GM12878 (cell line): Measurements from ENCODE around the gene MEIS2. TPM values are rescaled to one million over a fixed set of nuclear protein-coding genes. Genes with fewer than 3 reads are reported as not detected.

ENCODE experiments used
- ATAC-seq: fragments of 200-7000 bp; cut with Tn5 transposase; 3 replicates; pipeline ENCODE4 v1.9.1; 2020; ENCODE audit warnings: mild to moderate bottlenecking, moderate library complexity
- BruUV-seq: library from RNA; stranded (reverse); fragments of 400-500 nt; replicated peaks from 2 replicates; lab custom pipeline; 2021; lab: Mats Ljungman, UMichigan
- CTCF ChIA-PET: fragments of 300-600 bp; sonication (Branson Sonifier 250); formaldehyde crosslinking; extraction: SDS; loops from one replicate; lab custom pipeline; 2021; ENCODE audit warnings: inconsistent platforms; lab: Yijun Ruan, JAX
- POLR2A ChIA-PET: fragments of 350-600 bp; formaldehyde crosslinking; extraction: SDS; loops from one replicate; lab custom pipeline; 2021; ENCODE audit warnings: inconsistent platforms; lab: Charles Lee
- RAD21 ChIA-PET: fragments of 300-600 bp; sonication (Branson Sonifier 250); formaldehyde crosslinking; loops from one replicate; lab custom pipeline; 2023; ENCODE audit warnings: antibody characterized with exemption; ENCODE audit not compliant: unreplicated experiment; lab: Charles Lee
- SMC1A ChIA-PET: fragments of 300-600 bp; sonication (Branson Sonifier 250); formaldehyde crosslinking; loops from one replicate; lab custom pipeline; 2023; ENCODE audit not compliant: unreplicated experiment, uncharacterized antibody; lab: Charles Lee
- DNase-seq: peaks from one replicate; pipeline ENCODE4 v3.0.0-alpha.2; 2011; ENCODE audit warnings: low read depth, low spot score
- FAIRE-seq: peaks from 3 replicates; lab custom pipeline; 2011; peaks lifted over from hg19 to GRCh38; lab: Jason Lieb, UNC
- H2AFZ ChIP-seq: 2 replicates; pipeline ENCODE4 v1.6.0; 2011; ENCODE audit warnings: low read depth, low read length, control low read depth; ENCODE audit not compliant: control insufficient read depth
- H3K27ac ChIP-seq: 2 replicates; pipeline ENCODE4 v1.5.1; 2011; ENCODE audit warnings: control low read depth; ENCODE audit not compliant: control insufficient read depth, insufficient read depth
- H3K27me3 ChIP-seq, 2 experiments: replicated peaks in 1 of 2; 2 replicates each; pipeline versions ENCODE4 v1.6.0 to v1.6.1; 2011; ENCODE audit warnings: low read length in 1 of 2; ENCODE audit not compliant: control insufficient read depth in 2 of 2, insufficient read depth in 2 of 2
- H3K36me3 ChIP-seq, 2 experiments: 2 replicates each; pipeline ENCODE4 v1.5.1; 2011; ENCODE audit warnings: low read length in 1 of 2; ENCODE audit not compliant: control insufficient read depth in 2 of 2, insufficient read depth in 2 of 2
- H3K4me1 ChIP-seq: 2 replicates; pipeline ENCODE4 v1.6.1; 2011; ENCODE audit warnings: mild to moderate bottlenecking, low read length, moderate library complexity, mixed read lengths; ENCODE audit not compliant: control insufficient read depth, insufficient read depth
- H3K4me2 ChIP-seq: 2 replicates; pipeline ENCODE4 v1.6.0; 2011; ENCODE audit warnings: control low read depth; ENCODE audit not compliant: control insufficient read depth, insufficient read depth
- H3K4me3 ChIP-seq: fragments of 200-600 bp; sonication (generic); 2 replicates; pipeline ENCODE4 v1.5.1; 2016
- H3K79me2 ChIP-seq: 2 replicates; pipeline ENCODE4 v1.6.0; 2011; ENCODE audit warnings: low read length; ENCODE audit not compliant: control insufficient read depth, insufficient read depth
- H3K9ac ChIP-seq: 2 replicates; pipeline ENCODE4 v1.8.0; 2011; ENCODE audit warnings: low read length, control low read depth, mixed read lengths; ENCODE audit not compliant: control insufficient read depth, insufficient read depth
- H3K9me3 ChIP-seq: replicated peaks from 3 replicates; pipeline ENCODE4 v1.5.1; 2011; ENCODE audit warnings: mild to moderate bottlenecking, low read length; ENCODE audit not compliant: control insufficient read depth, insufficient read depth
- H4K20me1 ChIP-seq: 2 replicates; pipeline ENCODE4 v1.6.0; 2011; ENCODE audit not compliant: control insufficient read depth, insufficient read depth
- EGR1 ChIP-seq, 2 experiments: IDR thresholded peaks; 1 replicate in 1 of 2; 2 replicates in 1 of 2; pipeline ENCODE4 v1.6.1; 2011 to 2012; ENCODE audit warnings: low read depth in 2 of 2, low read length in 2 of 2, borderline replicate concordance in 1 of 2, mild to moderate bottlenecking in 1 of 2, moderate library complexity in 1 of 2
- PML ChIP-seq: IDR thresholded peaks from 2 replicates; pipeline ENCODE4 v1.6.1; 2012; ENCODE audit warnings: low read length, inconsistent platforms
- RAD51 ChIP-seq: fragments of 450-650 bp; IDR thresholded peaks from 2 replicates; pipeline ENCODE4 v1.6.1; 2016; ENCODE audit warnings: moderate library complexity, mild to moderate bottlenecking, inconsistent platforms
- WGBS: methylation state at CpG from one replicate; pipeline ENCODE4 v1.1.6; 2016; ENCODE audit warnings: low lambda C conversion rate; ENCODE audit not compliant: insufficient replicate concordance, insufficient coverage; ENCODE audit errors: missing lambda C conversion rate; 5-methylcytosine and 5-hydroxymethylcytosine counted together
- in situ Hi-C: fragments of 300-500 bp; cut with MboI; formaldehyde crosslinking; loops from 9 replicates; pipeline ENCODE4 v1.14.3; 2018; ENCODE audit warnings: mixed read lengths
- intact Hi-C: fragments of 100-400 bp; cut with micrococcal nuclease; formaldehyde crosslinking; loops from one replicate; pipeline ENCODE4 v1.14.2; 2022; ENCODE audit not compliant: unreplicated experiment
- polyA plus RNA-seq, 11 experiments: library from polyadenylated mRNA; depleted of rRNA in 4 of 11; unstranded in 6 of 11; stranded (reverse) in 5 of 11; fragments of >200 nt; fragmentation: Nextera tagmentation in 4 of 11; fragmentation: Illumina TruSeq in 1 of 11; extraction: Ambion mirVana in 4 of 11; extraction: Trizol in 1 of 11; gene quantifications; 1 replicate in 1 of 11; 2 replicates in 10 of 11; pipeline versions ENCODE4 v1.2.1 to v1.2.3, GENCODE V29; 2011 to 2016; ENCODE audit warnings: inconsistent platforms in 2 of 11, missing spikeins in 2 of 11, low read depth in 1 of 11
- total RNA-seq, 4 experiments: library from RNA; depleted of rRNA in 3 of 4; stranded (reverse); fragments of >200 nt in 3 of 4; fragmentation: Illumina TruSeq in 1 of 4; extraction: Trizol in 1 of 4; gene quantifications; 2 replicates each; pipeline versions ENCODE4 v1.2.1 to v1.2.3, GENCODE V29; 2013 to 2021
- TF ChIP-seq, protein P1 (sequence below): fragments of 450-650 bp; IDR thresholded peaks from 2 replicates; pipeline ENCODE4 v1.6.1; 2017; ENCODE audit warnings: low read depth, mild to moderate bottlenecking, moderate library complexity
- TF ChIP-seq, protein P2 (sequence below): fragments of 450-650 bp; IDR thresholded peaks from 2 replicates; pipeline ENCODE4 v1.6.1; 2017; ENCODE audit warnings: antibody characterized with exemption, mild to moderate bottlenecking, moderate library complexity
- TF ChIP-seq, protein P3 (sequence below): fragments of 450-650 bp; IDR thresholded peaks from 2 replicates; pipeline ENCODE4 v1.6.1; 2014; ENCODE audit warnings: mild to moderate bottlenecking

The MEIS2 gene
- total and polyA plus RNA-seq, 10 of the 15 experiments (the other 5 are each of a cell fraction or from before 2014, with no cell fraction given): 9.2 to 54.0 (median 20.4) TPM

DNA sequence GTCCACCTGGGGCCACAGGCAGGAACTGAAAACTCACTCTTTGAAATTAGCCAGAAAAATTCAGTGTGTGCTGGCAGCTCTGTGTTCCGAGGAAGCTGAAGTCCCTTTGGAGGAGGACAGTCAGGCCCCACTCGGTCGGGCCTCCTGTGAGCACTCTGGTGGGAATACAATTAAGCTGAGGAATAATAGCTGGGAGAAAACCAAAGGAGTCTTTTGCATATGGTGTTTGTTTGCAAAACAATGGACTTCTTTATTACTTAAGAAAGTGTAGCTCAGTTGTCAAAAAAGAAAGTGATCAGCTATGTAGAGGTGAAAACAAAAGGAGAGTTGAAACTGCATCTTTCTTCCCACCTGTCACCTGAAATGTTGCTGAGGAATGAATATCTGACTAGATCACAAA, 202.5 kb downstream of the MEIS2 start:
- ChIA-PET SMC1A (interaction anchor here (0.7 to 1.5 kb wide), 10 partner anchors 9 to 236 kb away, joined by 3 to 6 read pairs (median 4); no protein-coding TSS in a partner anchor), RAD21 (interaction anchor here (1.3 kb wide), 1 partner anchor 14 kb away, joined by 3 read pairs; no protein-coding TSS in a partner anchor), POLR2A (interaction anchor here (0.6 kb wide), 1 partner anchor 202 kb away, joined by 3 read pairs; the partner anchor contains the start of gene MEIS2), CTCF (interaction anchor here (0.7 to 2.2 kb wide), 7 partner anchors 8 to 399 kb away, joined by 3 to 8 read pairs (median 3); no protein-coding TSS in a partner anchor)
- FAIRE-seq: no peak
- Histone ChIP-seq H3K27me3 (no peaks in the 10 kb centered on the region; a peak in 1 of 4 replicates), H3K4me3 (no peak overlapping the region), H2AFZ (no peak overlapping the region), H3K9me3 (no peaks in the 10 kb centered on the region), H3K4me2 (no peak overlapping the region), H3K79me2 (no peaks in the 10 kb centered on the region), H3K4me1 (no peaks in the 10 kb centered on the region), H4K20me1 (no peaks in the 10 kb centered on the region), H3K36me3 (no peaks in the 10 kb centered on the region), H3K9ac (no peak overlapping the region), H3K27ac (no peak overlapping the region)
- intact Hi-C loops (no loop called here), in situ Hi-C loops (loop anchor here (25.0 kb wide), 1 partner anchor 989 kb away; no protein-coding TSS in a partner anchor)
- WGBS: 35% methylated on average over 3 of the region's 3 CpGs
- ATAC-seq: peak; percentile 22; the same call in 1 of the 3 replicates
- BruUV-seq: no TSS peak
- DNase-seq: no peak
- TF ChIP-seq EGR1 (IDR thresholded peaks at IDR 0.05; ENCODE audit: borderline replicate concordance in 1 of 2, low read depth in 2 of 2, low read length in 2 of 2): no peak

DNA sequence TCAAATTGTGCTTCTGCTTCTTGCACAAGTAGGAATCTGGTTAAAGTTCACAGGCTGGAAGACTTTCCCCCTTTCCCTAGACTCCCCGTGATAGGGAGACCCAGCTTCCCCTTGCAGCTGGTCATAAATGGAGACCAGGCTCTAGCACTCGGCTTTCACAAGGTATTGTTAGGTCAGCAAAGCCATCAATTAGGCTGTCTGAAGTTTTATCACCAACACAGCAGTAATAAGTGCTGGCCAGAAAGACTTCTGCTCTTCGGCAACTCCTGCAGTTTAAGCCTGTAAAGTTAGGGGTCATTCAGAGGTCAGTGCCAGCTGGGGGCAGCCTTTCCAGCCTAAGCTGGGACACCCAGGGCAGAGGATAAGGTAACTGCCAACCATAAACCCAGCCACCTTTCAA, 203.4 kb downstream of the MEIS2 start:
- Histone ChIP-seq H3K4me3 (no peak overlapping the region), H4K20me1 (no peaks in the 10 kb centered on the region), H3K79me2 (no peaks in the 10 kb centered on the region), H3K4me1 (no peaks in the 10 kb centered on the region), H3K4me2 (no peak overlapping the region), H2AFZ (no peak overlapping the region), H3K27ac (no peak overlapping the region), H3K36me3 (no peaks in the 10 kb centered on the region), H3K27me3 (no peaks in the 10 kb centered on the region; a peak in 1 of 4 replicates), H3K9ac (no peak overlapping the region), H3K9me3 (no peaks in the 10 kb centered on the region)
- POLR2A ChIA-PET: interaction anchor here (0.6 kb wide), 1 partner anchor 203 kb away, joined by 3 read pairs; the partner anchor contains the start of gene MEIS2
- no peak for FAIRE-seq
- ATAC-seq: peak; percentile 22; the same call in 1 of the 3 replicates
- DNase-seq: no peak
- RAD21 ChIA-PET: interaction anchor here (1.1 to 1.3 kb wide), 2 partner anchors 13 to 212 kb away, joined by 3 read pairs; no protein-coding TSS in a partner anchor
- in situ Hi-C loops: loop anchor here (25.0 kb wide), 1 partner anchor 990 kb away; no protein-coding TSS in a partner anchor
- intact Hi-C loops: no loop called here
- CTCF ChIA-PET: interaction anchor here (1.4 to 2.2 kb wide), 3 partner anchors 13 to 995 kb away, joined by 4 to 8 read pairs (median 6); no protein-coding TSS in a partner anchor
- SMC1A ChIA-PET: interaction anchor here (0.9 to 1.5 kb wide), 7 partner anchors 8 to 199 kb away, joined by 3 to 6 read pairs (median 5); no protein-coding TSS in a partner anchor
- no TSS peak for BruUV-seq
- 46% methylated on average over 3 of the region's 3 CpGs for WGBS
- TF ChIP-seq PML (no peak), RAD51 (no peak)
- TF ChIP-seq, protein P1, sequence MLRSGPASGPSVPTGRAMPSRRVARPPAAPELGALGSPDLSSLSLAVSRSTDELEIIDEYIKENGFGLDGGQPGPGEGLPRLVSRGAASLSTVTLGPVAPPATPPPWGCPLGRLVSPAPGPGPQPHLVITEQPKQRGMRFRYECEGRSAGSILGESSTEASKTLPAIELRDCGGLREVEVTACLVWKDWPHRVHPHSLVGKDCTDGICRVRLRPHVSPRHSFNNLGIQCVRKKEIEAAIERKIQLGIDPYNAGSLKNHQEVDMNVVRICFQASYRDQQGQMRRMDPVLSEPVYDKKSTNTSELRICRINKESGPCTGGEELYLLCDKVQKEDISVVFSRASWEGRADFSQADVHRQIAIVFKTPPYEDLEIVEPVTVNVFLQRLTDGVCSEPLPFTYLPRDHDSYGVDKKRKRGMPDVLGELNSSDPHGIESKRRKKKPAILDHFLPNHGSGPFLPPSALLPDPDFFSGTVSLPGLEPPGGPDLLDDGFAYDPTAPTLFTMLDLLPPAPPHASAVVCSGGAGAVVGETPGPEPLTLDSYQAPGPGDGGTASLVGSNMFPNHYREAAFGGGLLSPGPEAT: no peak
- TF ChIP-seq, protein P2, sequence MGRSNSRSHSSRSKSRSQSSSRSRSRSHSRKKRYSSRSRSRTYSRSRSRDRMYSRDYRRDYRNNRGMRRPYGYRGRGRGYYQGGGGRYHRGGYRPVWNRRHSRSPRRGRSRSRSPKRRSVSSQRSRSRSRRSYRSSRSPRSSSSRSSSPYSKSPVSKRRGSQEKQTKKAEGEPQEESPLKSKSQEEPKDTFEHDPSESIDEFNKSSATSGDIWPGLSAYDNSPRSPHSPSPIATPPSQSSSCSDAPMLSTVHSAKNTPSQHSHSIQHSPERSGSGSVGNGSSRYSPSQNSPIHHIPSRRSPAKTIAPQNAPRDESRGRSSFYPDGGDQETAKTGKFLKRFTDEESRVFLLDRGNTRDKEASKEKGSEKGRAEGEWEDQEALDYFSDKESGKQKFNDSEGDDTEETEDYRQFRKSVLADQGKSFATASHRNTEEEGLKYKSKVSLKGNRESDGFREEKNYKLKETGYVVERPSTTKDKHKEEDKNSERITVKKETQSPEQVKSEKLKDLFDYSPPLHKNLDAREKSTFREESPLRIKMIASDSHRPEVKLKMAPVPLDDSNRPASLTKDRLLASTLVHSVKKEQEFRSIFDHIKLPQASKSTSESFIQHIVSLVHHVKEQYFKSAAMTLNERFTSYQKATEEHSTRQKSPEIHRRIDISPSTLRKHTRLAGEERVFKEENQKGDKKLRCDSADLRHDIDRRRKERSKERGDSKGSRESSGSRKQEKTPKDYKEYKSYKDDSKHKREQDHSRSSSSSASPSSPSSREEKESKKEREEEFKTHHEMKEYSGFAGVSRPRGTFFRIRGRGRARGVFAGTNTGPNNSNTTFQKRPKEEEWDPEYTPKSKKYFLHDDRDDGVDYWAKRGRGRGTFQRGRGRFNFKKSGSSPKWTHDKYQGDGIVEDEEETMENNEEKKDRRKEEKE: no peak
- TF ChIP-seq, protein P3, sequence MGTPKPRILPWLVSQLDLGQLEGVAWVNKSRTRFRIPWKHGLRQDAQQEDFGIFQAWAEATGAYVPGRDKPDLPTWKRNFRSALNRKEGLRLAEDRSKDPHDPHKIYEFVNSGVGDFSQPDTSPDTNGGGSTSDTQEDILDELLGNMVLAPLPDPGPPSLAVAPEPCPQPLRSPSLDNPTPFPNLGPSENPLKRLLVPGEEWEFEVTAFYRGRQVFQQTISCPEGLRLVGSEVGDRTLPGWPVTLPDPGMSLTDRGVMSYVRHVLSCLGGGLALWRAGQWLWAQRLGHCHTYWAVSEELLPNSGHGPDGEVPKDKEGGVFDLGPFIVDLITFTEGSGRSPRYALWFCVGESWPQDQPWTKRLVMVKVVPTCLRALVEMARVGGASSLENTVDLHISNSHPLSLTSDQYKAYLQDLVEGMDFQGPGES: no peak
